ENCODE data around the gene NACC2. TPM values are rescaled to one million over a fixed set of nuclear protein-coding genes. Genes with fewer than 3 reads are reported as not detected.
"Not testable (repeated sequence)": the region's sequence is repeated elsewhere in the genome, so short reads cannot be mapped to it uniquely, and the experiment has no call there.

The NACC2 gene
- total RNA-seq, 1 donor from 2014 or later = 8.1 TPM

GRCh38 chr9:136062657-136063439 lies 32.2 kb downstream of the NACC2 start:
- Mint-ChIP-seq H3K36me3 (ENCODE audit: low read depth) (peaks cover 3% of the 10 kb centered on the region), H3K4me3 (no peak overlapping the region), H3K27me3 (ENCODE audit: low read depth) (no peaks in the 10 kb centered on the region), H3K9me3 (no peaks in the 10 kb centered on the region), H3K4me1 (peaks cover 2% of the 10 kb centered on the region), H3K27ac (ENCODE audit: unreplicated experiment) (peak overlapping the region; percentile 43)
- no peak for TF ChIP-seq CTCF (conservative IDR thresholded peaks at IDR 0.05)
- no peak for DNase-seq (ENCODE audit: low read depth, low spot score)

- not testable (repeated sequence) for H3K9me3 Mint-ChIP-seq; H3K4me3 Mint-ChIP-seq; DNase-seq (ENCODE audit: low read depth, low spot score); H3K36me3 Mint-ChIP-seq (ENCODE audit: low read depth); H3K27ac Mint-ChIP-seq (ENCODE audit: unreplicated experiment); H3K27me3 Mint-ChIP-seq (ENCODE audit: low read depth)
- peaks cover 11% of the 10 kb centered on the region for H3K4me1 Mint-ChIP-seq
Measured at GRCh38 chr9:136061916-136062315, 33.2 kb downstream of the NACC2 start.

GRCh38 chr9:136061405-136061804 lies 33.7 kb downstream of the NACC2 start:
- Mint-ChIP-seq H3K27me3 (ENCODE audit: low read depth) (no peaks in the 10 kb centered on the region), H3K9me3 (no peaks in the 10 kb centered on the region), H3K36me3 (ENCODE audit: low read depth) (no peaks in the 10 kb centered on the region), H3K4me3 (no peak overlapping the region), H3K4me1 (peaks cover 11% of the 10 kb centered on the region), H3K27ac (ENCODE audit: unreplicated experiment) (no peak overlapping the region)
- no peak for TF ChIP-seq CTCF (conservative IDR thresholded peaks at IDR 0.05)
- DNase-seq (ENCODE audit: low read depth, low spot score) = no peak

- DNase-seq (ENCODE audit: low read depth, low spot score) = no peak
- Mint-ChIP-seq H3K27me3 (ENCODE audit: low read depth) (no peaks in the 10 kb centered on the region), H3K4me1 (peaks cover 11% of the 10 kb centered on the region), H3K9me3 (no peaks in the 10 kb centered on the region), H3K4me3 (no peak overlapping the region), H3K27ac (ENCODE audit: unreplicated experiment) (no peak overlapping the region), H3K36me3 (ENCODE audit: low read depth) (no peaks in the 10 kb centered on the region)
- no peak for TF ChIP-seq CTCF (conservative IDR thresholded peaks at IDR 0.05)
Measured at GRCh38 chr9:136060671-136061371, 34.3 kb downstream of the NACC2 start.

GRCh38 chr9:136059851-136060670 lies 35.0 kb downstream of the NACC2 start:
- Mint-ChIP-seq H3K4me3 (no peak overlapping the region), H3K27me3 (ENCODE audit: low read depth) (no peaks in the 10 kb centered on the region), H3K27ac (ENCODE audit: unreplicated experiment) (no peak overlapping the region), H3K36me3 (ENCODE audit: low read depth) (no peaks in the 10 kb centered on the region), H3K9me3 (no peaks in the 10 kb centered on the region), H3K4me1 (peaks cover 16% of the 10 kb centered on the region)
- DNase-seq (ENCODE audit: low read depth, low spot score) = no peak
- no peak for TF ChIP-seq CTCF (conservative IDR thresholded peaks at IDR 0.05)

Measured in neural crest cell (in vitro differentiated cells).